Fibroblast of lung (primary cell): ENCODE data around the gene ANXA10.

ENCODE experiments used
- EZH2 ChIP-seq: IDR thresholded peaks from 2 replicates; pipeline ENCODE4 v1.5.1; 2012; ENCODE audit warnings: low read length, control low read depth, mild to moderate bottlenecking; ENCODE audit errors: missing control alignments
- TF ChIP-seq, protein P1 (sequence below), 2 donors: IDR thresholded peaks in 1 of 2; conservative IDR thresholded peaks in 1 of 2; 1 replicate in 1 of 2; 2 replicates in 1 of 2; pipeline ENCODE4 v1.5.1; 2011 to 2012; ENCODE audit warnings: low read length in 2 of 2, control low read depth in 1 of 2, inconsistent platforms in 1 of 2, low read depth in 1 of 2, mild to moderate bottlenecking in 1 of 2

GRCh38 chr4:168071304-168071703 is 21.0 kb upstream of the ANXA10 start:
- TF ChIP-seq, protein P1, sequence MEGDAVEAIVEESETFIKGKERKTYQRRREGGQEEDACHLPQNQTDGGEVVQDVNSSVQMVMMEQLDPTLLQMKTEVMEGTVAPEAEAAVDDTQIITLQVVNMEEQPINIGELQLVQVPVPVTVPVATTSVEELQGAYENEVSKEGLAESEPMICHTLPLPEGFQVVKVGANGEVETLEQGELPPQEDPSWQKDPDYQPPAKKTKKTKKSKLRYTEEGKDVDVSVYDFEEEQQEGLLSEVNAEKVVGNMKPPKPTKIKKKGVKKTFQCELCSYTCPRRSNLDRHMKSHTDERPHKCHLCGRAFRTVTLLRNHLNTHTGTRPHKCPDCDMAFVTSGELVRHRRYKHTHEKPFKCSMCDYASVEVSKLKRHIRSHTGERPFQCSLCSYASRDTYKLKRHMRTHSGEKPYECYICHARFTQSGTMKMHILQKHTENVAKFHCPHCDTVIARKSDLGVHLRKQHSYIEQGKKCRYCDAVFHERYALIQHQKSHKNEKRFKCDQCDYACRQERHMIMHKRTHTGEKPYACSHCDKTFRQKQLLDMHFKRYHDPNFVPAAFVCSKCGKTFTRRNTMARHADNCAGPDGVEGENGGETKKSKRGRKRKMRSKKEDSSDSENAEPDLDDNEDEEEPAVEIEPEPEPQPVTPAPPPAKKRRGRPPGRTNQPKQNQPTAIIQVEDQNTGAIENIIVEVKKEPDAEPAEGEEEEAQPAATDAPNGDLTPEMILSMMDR (conservative IDR thresholded peaks at IDR 0.05 in 1 of 2, IDR thresholded peaks at IDR 0.05 in 1 of 2; ENCODE audit: low read depth in 1 of 2, low read length in 2 of 2), result no peak
- no peak for TF ChIP-seq EZH2
